ENCODE data around the gene ATP2A3.
"Not testable (repeated sequence)": the region's sequence is repeated elsewhere in the genome, so short reads cannot be mapped to it uniquely, and the experiment has no call there.

The ATP2A3 gene

GRCh38 chr17:3954976-3955672 lies 9.1 kb downstream of the ATP2A3 start:
- no peak for DNase-seq (ENCODE audit: low spot score)

- no peak for DNase-seq (ENCODE audit: low spot score)
Measured at GRCh38 chr17:3954086-3954485, 10.2 kb downstream of the ATP2A3 start.

- no peak for DNase-seq (ENCODE audit: low spot score)
Measured at GRCh38 chr17:3953542-3953941, 10.7 kb downstream of the ATP2A3 start.

GRCh38 chr17:3952186-3952585 lies 12.1 kb downstream of the ATP2A3 start:
- no peak for DNase-seq (ENCODE audit: low spot score)

- no peak for DNase-seq (ENCODE audit: low spot score)
Measured at GRCh38 chr17:3951420-3951819, 12.8 kb downstream of the ATP2A3 start.

GRCh38 chr17:3951003-3951402 lies 13.2 kb downstream of the ATP2A3 start:
- no peak for DNase-seq (ENCODE audit: low spot score)

GRCh38 chr17:3950584-3950983 lies 13.7 kb downstream of the ATP2A3 start:
- no peak for DNase-seq (ENCODE audit: low spot score)

- DNase-seq (ENCODE audit: low spot score): no peak
Measured at GRCh38 chr17:3949418-3949817, 14.8 kb downstream of the ATP2A3 start.

GRCh38 chr17:3948551-3948950 lies 15.7 kb downstream of the ATP2A3 start:
- DNase-seq (ENCODE audit: low spot score): not testable (repeated sequence)

GRCh38 chr17:3947318-3947810 lies 16.9 kb downstream of the ATP2A3 start:
- DNase-seq (ENCODE audit: low spot score): no peak

- no peak for DNase-seq (ENCODE audit: low spot score)
Measured at GRCh38 chr17:3946711-3947235, 17.5 kb downstream of the ATP2A3 start.

- peak; percentile 8 for DNase-seq (ENCODE audit: low spot score)
Measured at GRCh38 chr17:3944485-3945388, 19.5 kb downstream of the ATP2A3 start.

- DNase-seq (ENCODE audit: low spot score): no peak
Measured at GRCh38 chr17:3943240-3943891, 20.9 kb downstream of the ATP2A3 start.

- no peak for DNase-seq (ENCODE audit: low spot score)
Measured at GRCh38 chr17:3940965-3941698, 23.1 kb downstream of the ATP2A3 start.

GRCh38 chr17:3937359-3937758 lies 26.9 kb downstream of the ATP2A3 start:
- no peak for DNase-seq (ENCODE audit: low spot score)

GRCh38 chr17:3935825-3936355 lies 28.3 kb downstream of the ATP2A3 start:
- no peak for DNase-seq (ENCODE audit: low spot score)

- DNase-seq (ENCODE audit: low spot score): no peak
Measured at GRCh38 chr17:3935140-3935542, 29.1 kb downstream of the ATP2A3 start.

- DNase-seq (ENCODE audit: low spot score): no peak
Measured at GRCh38 chr17:3929764-3930163, 34.5 kb downstream of the ATP2A3 start.

GRCh38 chr17:3929181-3929580 lies 35.1 kb downstream of the ATP2A3 start:
- DNase-seq (ENCODE audit: low spot score): no peak

- DNase-seq (ENCODE audit: low spot score): no peak
Measured at GRCh38 chr17:3928406-3928805, 35.8 kb downstream of the ATP2A3 start.

GRCh38 chr17:3927628-3928340 lies 36.5 kb downstream of the ATP2A3 start:
- DNase-seq (ENCODE audit: low spot score): no peak

Data from CD4-positive, alpha-beta T cell treated with Interleukin-15 for 4 hours (primary cell).